ENCODE data around the gene ARHGEF38. TPM values are rescaled to one million over a fixed set of nuclear protein-coding genes. Genes with fewer than 3 reads are reported as not detected.
A peak's percentile ranks its signal among the peaks of the same experiment; 100 is the strongest.
"Not testable (repeated sequence)": the region's sequence is repeated elsewhere in the genome, so short reads cannot be mapped to it uniquely, and the experiment has no call there.

The ARHGEF38 gene
- total RNA-seq, 1 experiment from 2014 or later: not detected

- peak overlapping the region; percentile 22 for H3K4me3 ChIP-seq
- H3K9me3 ChIP-seq (replicated peaks): no peaks in the 10 kb centered on the region
- H3K27ac ChIP-seq: peak overlapping the region; percentile 57
- H3K27me3 ChIP-seq: no peaks in the 10 kb centered on the region
- no peaks in the 10 kb centered on the region for H3K36me3 ChIP-seq
- peak in 1 of 2 experiments; percentile 41 for DNase-seq
- peaks cover 12% of the 10 kb centered on the region for H3K4me1 ChIP-seq
Observed at GRCh38 chr4:105587841-105588240, 35.4 kb downstream of the ARHGEF38 start.

- H3K27ac ChIP-seq: peak overlapping the region; percentile 57
- H3K36me3 ChIP-seq: no peaks in the 10 kb centered on the region
- peak overlapping the region; percentile 22 for H3K4me3 ChIP-seq
- no peaks in the 10 kb centered on the region for H3K9me3 ChIP-seq (replicated peaks)
- peak; percentile 52 to 81 for DNase-seq
- H3K4me1 ChIP-seq: peaks cover 12% of the 10 kb centered on the region
- H3K27me3 ChIP-seq: no peaks in the 10 kb centered on the region
Observed at GRCh38 chr4:105588252-105588651, 35.8 kb downstream of the ARHGEF38 start.

GRCh38 chr4:105591573-105591972 lies 39.2 kb downstream of the ARHGEF38 start:
- no peak for DNase-seq
- H3K9me3 ChIP-seq (replicated peaks): no peaks in the 10 kb centered on the region
- H3K36me3 ChIP-seq: no peaks in the 10 kb centered on the region
- peaks cover 12% of the 10 kb centered on the region for H3K4me1 ChIP-seq
- no peak overlapping the region for H3K27ac ChIP-seq
- no peaks in the 10 kb centered on the region for H3K27me3 ChIP-seq
- no peak overlapping the region for H3K4me3 ChIP-seq

- Histone ChIP-seq H3K27me3 (no peaks in the 10 kb centered on the region), H3K36me3 (no peaks in the 10 kb centered on the region), H3K4me3 (no peak overlapping the region), H3K9me3 (replicated peaks) (no peaks in the 10 kb centered on the region), H3K27ac (no peak overlapping the region), H3K4me1 (peaks cover 7% of the 10 kb centered on the region)
- no peak for DNase-seq
Observed at GRCh38 chr4:105594099-105595010, 41.9 kb downstream of the ARHGEF38 start.

GRCh38 chr4:105596684-105597083 lies 44.3 kb downstream of the ARHGEF38 start:
- DNase-seq: no peak
- Histone ChIP-seq H3K9me3 (replicated peaks) (no peaks in the 10 kb centered on the region), H3K4me3 (no peak overlapping the region), H3K27ac (no peak overlapping the region), H3K36me3 (no peaks in the 10 kb centered on the region), H3K27me3 (no peaks in the 10 kb centered on the region), H3K4me1 (peaks cover 20% of the 10 kb centered on the region)

GRCh38 chr4:105598052-105598451 lies 45.6 kb downstream of the ARHGEF38 start:
- peaks cover 28% of the 10 kb centered on the region for H3K4me1 ChIP-seq
- H3K27ac ChIP-seq: no peak overlapping the region

GRCh38 chr4:105598787-105599186 lies 46.4 kb downstream of the ARHGEF38 start:
- no peak for DNase-seq
- Histone ChIP-seq H3K27ac (no peak overlapping the region), H3K4me1 (peaks cover 28% of the 10 kb centered on the region), H3K4me3 (no peak overlapping the region), H3K27me3 (no peaks in the 10 kb centered on the region), H3K36me3 (no peaks in the 10 kb centered on the region), H3K9me3 (replicated peaks) (no peaks in the 10 kb centered on the region)

More at GRCh38 chr4:105598052-105598451, 45.6 kb downstream of the ARHGEF38 start:
- no peaks in the 10 kb centered on the region for H3K36me3 ChIP-seq
- H3K9me3 ChIP-seq (replicated peaks): no peaks in the 10 kb centered on the region
- H3K27me3 ChIP-seq: no peaks in the 10 kb centered on the region
- no peak for DNase-seq
- H3K4me3 ChIP-seq: no peak overlapping the region

- H3K4me1 ChIP-seq: peaks cover 30% of the 10 kb centered on the region
- no peaks in the 10 kb centered on the region for H3K27me3 ChIP-seq
- H3K4me3 ChIP-seq: no peak overlapping the region
- no peaks in the 10 kb centered on the region for H3K9me3 ChIP-seq (replicated peaks)
- H3K36me3 ChIP-seq: no peaks in the 10 kb centered on the region
- no peak overlapping the region for H3K27ac ChIP-seq
- DNase-seq: no peak
Observed at GRCh38 chr4:105599482-105599881, 47.1 kb downstream of the ARHGEF38 start.

- H3K4me1 ChIP-seq: peaks cover 30% of the 10 kb centered on the region
- no peak overlapping the region for H3K4me3 ChIP-seq
- no peaks in the 10 kb centered on the region for H3K27me3 ChIP-seq
- H3K9me3 ChIP-seq (replicated peaks): no peaks in the 10 kb centered on the region
- DNase-seq: peak; percentile 35 to 66
- no peaks in the 10 kb centered on the region for H3K36me3 ChIP-seq
- no peak overlapping the region for H3K27ac ChIP-seq
Observed at GRCh38 chr4:105599932-105600655, 47.7 kb downstream of the ARHGEF38 start.

- Histone ChIP-seq H3K4me3 (no peak overlapping the region), H3K27me3 (no peaks in the 10 kb centered on the region), H3K27ac (no peak overlapping the region), H3K36me3 (no peaks in the 10 kb centered on the region), H3K9me3 (replicated peaks) (no peaks in the 10 kb centered on the region), H3K4me1 (peaks cover 38% of the 10 kb centered on the region)
- DNase-seq: no peak
Observed at GRCh38 chr4:105600951-105601350, 48.5 kb downstream of the ARHGEF38 start.

- no peak overlapping the region for H3K27ac ChIP-seq
- H3K4me1 ChIP-seq: peaks cover 43% of the 10 kb centered on the region
- no peaks in the 10 kb centered on the region for H3K9me3 ChIP-seq (replicated peaks)
- H3K27me3 ChIP-seq: no peaks in the 10 kb centered on the region
- H3K4me3 ChIP-seq: no peak overlapping the region
- H3K36me3 ChIP-seq: no peaks in the 10 kb centered on the region
- no peak for DNase-seq
Observed at GRCh38 chr4:105601406-105601805, 49.0 kb downstream of the ARHGEF38 start.

- Histone ChIP-seq H3K36me3 (no peaks in the 10 kb centered on the region), H3K27me3 (no peaks in the 10 kb centered on the region), H3K27ac (no peak overlapping the region), H3K9me3 (replicated peaks) (no peaks in the 10 kb centered on the region), H3K4me3 (no peak overlapping the region), H3K4me1 (peaks cover 41% of the 10 kb centered on the region)
- DNase-seq: no peak
Observed at GRCh38 chr4:105603158-105603557, 50.7 kb downstream of the ARHGEF38 start.

GRCh38 chr4:105605493-105605892 lies 53.1 kb downstream of the ARHGEF38 start:
- H3K4me1 ChIP-seq: peaks cover 33% of the 10 kb centered on the region
- peak in 1 of 2 experiments; percentile 36 for DNase-seq
- no peaks in the 10 kb centered on the region for H3K27me3 ChIP-seq
- peak overlapping the region; percentile 33 for H3K27ac ChIP-seq
- H3K9me3 ChIP-seq (replicated peaks): 0 out of 2 replicates have a peak, but pooled peaks cover 2% of the 10 kb centered on the region
- H3K4me3 ChIP-seq: no peak overlapping the region
- no peaks in the 10 kb centered on the region for H3K36me3 ChIP-seq

GRCh38 chr4:105607876-105608275 lies 55.5 kb downstream of the ARHGEF38 start:
- Histone ChIP-seq H3K9me3 (replicated peaks) (0 out of 2 replicates have a peak, but pooled peaks cover 2% of the 10 kb centered on the region), H3K4me3 (no peak overlapping the region), H3K36me3 (no peaks in the 10 kb centered on the region), H3K27ac (no peak overlapping the region), H3K27me3 (no peaks in the 10 kb centered on the region), H3K4me1 (peaks cover 20% of the 10 kb centered on the region)
- DNase-seq: no peak

- DNase-seq; H3K4me3 ChIP-seq; H3K9me3 ChIP-seq (replicated peaks); H3K36me3 ChIP-seq; H3K27me3 ChIP-seq; H3K27ac ChIP-seq: not testable (repeated sequence)
- H3K4me1 ChIP-seq: peaks cover 21% of the 10 kb centered on the region
Observed at GRCh38 chr4:105609819-105610218, 57.4 kb downstream of the ARHGEF38 start.

All from SJCRH30 (cell line).